HepG2 (cell line): ENCODE data around the gene GRAMD4. TPM values are rescaled to one million over a fixed set of nuclear protein-coding genes. Genes with fewer than 3 reads are reported as not detected.

Source experiments
- CC2D1A ChIP-seq: sonication (generic); formaldehyde crosslinking; IDR thresholded peaks from 2 replicates; pipeline ENCODE4 v1.8.1; 2023; ENCODE audit warnings: mild to moderate bottlenecking, missing genetic modification reagents
- GATAD2A ChIP-seq: IDR thresholded peaks from 2 replicates; pipeline ENCODE4 v1.6.1; 2016
- HOXA5 ChIP-seq: sonication (generic); formaldehyde crosslinking; IDR thresholded peaks from 2 replicates; pipeline ENCODE4 v1.4.0; 2020; ENCODE audit warnings: missing genetic modification reagents
- MYC ChIP-seq: sonication (generic); formaldehyde crosslinking; IDR thresholded peaks from 2 replicates; pipeline ENCODE4 v1.9.0; 2021; ENCODE audit warnings: missing genetic modification reagents, borderline replicate concordance
- PHF20 ChIP-seq: sonication (generic); formaldehyde crosslinking; IDR thresholded peaks from 2 replicates; pipeline ENCODE4 v1.5.0; 2020; ENCODE audit warnings: mild to moderate bottlenecking, missing genetic modification reagents
- SAFB2 ChIP-seq: sonication (generic); formaldehyde crosslinking; IDR thresholded peaks from 2 replicates; pipeline ENCODE4 v1.5.1; 2020; ENCODE audit warnings: missing genetic modification reagents, low read depth, mild to moderate bottlenecking, borderline replicate concordance
- ZNF383 ChIP-seq: sonication (generic); formaldehyde crosslinking; IDR thresholded peaks from 2 replicates; pipeline ENCODE4 v1.4.0; 2020; ENCODE audit warnings: missing genetic modification reagents, mild to moderate bottlenecking, borderline replicate concordance
- ZNF496 ChIP-seq: sonication (generic); formaldehyde crosslinking; IDR thresholded peaks from 2 replicates; pipeline ENCODE4 v1.8.1; 2023; ENCODE audit warnings: mild to moderate bottlenecking, moderate library complexity, missing genetic modification reagents; ENCODE audit not compliant: insufficient replicate concordance
- polyA plus RNA-seq, 8 experiments: library from polyadenylated mRNA; depleted of rRNA in 3 of 8; stranded (reverse) in 7 of 8; unstranded in 1 of 8; fragments of >200 nt; fragmentation: Illumina TruSeq in 4 of 8; extraction: Trizol in 4 of 8; gene quantifications; 2 replicates each; pipeline versions ENCODE4 v1.2.1 to v1.2.3, GENCODE V29; 2011 to 2016; ENCODE audit warnings: low read depth in 4 of 8, missing spikeins in 1 of 8, mixed read lengths in 1 of 8; ENCODE audit not compliant: insufficient read depth in 1 of 8
- total RNA-seq, 5 experiments: library from RNA; depleted of rRNA; stranded (reverse); fragments of >200 nt; fragmentation: Illumina TruSeq; extraction: Trizol; gene quantifications; 2 replicates each; pipeline ENCODE4 v1.2.3, GENCODE V29; 2016; ENCODE audit warnings: low read depth in 1 of 5
- TF ChIP-seq, protein P1 (sequence below): sonication (generic); formaldehyde crosslinking; IDR thresholded peaks from 2 replicates; pipeline ENCODE4 v1.9.0; 2021; ENCODE audit warnings: missing genetic modification reagents, borderline replicate concordance
- TF ChIP-seq, protein P2 (sequence below): sonication (generic); formaldehyde crosslinking; IDR thresholded peaks from 2 replicates; pipeline ENCODE4 v1.4.0; 2020; ENCODE audit warnings: mild to moderate bottlenecking, missing genetic modification reagents

Gene GRAMD4
- total and polyA plus RNA-seq, 2 of the 13 experiments (the other 11 are each of a cell fraction or from before 2014, with no cell fraction given): 15.2 to 15.7 TPM

DNA sequence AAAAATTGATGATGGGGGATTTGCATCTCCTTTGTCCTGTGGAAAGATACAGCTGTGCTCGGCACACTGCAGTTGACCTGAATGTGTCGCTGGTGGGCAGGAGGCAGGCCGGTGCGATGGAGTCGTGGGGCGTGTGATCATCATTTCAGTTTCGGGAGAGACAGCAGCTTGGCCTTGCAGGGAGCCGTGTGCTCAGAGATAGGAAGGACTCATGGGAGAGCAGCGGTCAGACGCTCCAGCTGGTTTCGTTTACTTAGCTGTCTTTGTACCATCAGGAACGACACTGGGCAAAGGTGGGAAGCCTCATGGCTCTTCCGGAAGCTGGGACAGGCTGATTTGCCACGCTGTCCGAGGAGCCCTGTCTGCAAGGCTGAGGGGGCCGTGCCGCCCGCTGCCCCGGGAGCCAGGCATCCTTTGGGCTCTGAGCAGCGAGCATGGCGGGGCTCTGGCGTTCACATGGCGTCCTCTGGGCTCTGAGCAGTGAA is 32.7 kb downstream of the GRAMD4 start (continued):
- peak; percentile 33; the same call in 1 of the 2 replicates for TF ChIP-seq MYC (CRISPR knock-in tag)
- no peak for TF ChIP-seq GATAD2A (CRISPR knock-in tag)
- no peak for TF ChIP-seq PHF20 (CRISPR knock-in tag)
- TF ChIP-seq SAFB2 (CRISPR knock-in tag): no peak
- TF ChIP-seq ZNF496: no peak
- TF ChIP-seq HOXA5 (CRISPR knock-in tag): no peak
- TF ChIP-seq, protein P1, sequence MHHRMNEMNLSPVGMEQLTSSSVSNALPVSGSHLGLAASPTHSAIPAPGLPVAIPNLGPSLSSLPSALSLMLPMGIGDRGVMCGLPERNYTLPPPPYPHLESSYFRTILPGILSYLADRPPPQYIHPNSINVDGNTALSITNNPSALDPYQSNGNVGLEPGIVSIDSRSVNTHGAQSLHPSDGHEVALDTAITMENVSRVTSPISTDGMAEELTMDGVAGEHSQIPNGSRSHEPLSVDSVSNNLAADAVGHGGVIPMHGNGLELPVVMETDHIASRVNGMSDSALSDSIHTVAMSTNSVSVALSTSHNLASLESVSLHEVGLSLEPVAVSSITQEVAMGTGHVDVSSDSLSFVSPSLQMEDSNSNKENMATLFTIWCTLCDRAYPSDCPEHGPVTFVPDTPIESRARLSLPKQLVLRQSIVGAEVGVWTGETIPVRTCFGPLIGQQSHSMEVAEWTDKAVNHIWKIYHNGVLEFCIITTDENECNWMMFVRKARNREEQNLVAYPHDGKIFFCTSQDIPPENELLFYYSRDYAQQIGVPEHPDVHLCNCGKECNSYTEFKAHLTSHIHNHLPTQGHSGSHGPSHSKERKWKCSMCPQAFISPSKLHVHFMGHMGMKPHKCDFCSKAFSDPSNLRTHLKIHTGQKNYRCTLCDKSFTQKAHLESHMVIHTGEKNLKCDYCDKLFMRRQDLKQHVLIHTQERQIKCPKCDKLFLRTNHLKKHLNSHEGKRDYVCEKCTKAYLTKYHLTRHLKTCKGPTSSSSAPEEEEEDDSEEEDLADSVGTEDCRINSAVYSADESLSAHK (CRISPR knock-in tag): no peak
- no peak for TF ChIP-seq ZNF383 (CRISPR knock-in tag)
- TF ChIP-seq CC2D1A (CRISPR knock-in tag): no peak
- TF ChIP-seq, protein P2, sequence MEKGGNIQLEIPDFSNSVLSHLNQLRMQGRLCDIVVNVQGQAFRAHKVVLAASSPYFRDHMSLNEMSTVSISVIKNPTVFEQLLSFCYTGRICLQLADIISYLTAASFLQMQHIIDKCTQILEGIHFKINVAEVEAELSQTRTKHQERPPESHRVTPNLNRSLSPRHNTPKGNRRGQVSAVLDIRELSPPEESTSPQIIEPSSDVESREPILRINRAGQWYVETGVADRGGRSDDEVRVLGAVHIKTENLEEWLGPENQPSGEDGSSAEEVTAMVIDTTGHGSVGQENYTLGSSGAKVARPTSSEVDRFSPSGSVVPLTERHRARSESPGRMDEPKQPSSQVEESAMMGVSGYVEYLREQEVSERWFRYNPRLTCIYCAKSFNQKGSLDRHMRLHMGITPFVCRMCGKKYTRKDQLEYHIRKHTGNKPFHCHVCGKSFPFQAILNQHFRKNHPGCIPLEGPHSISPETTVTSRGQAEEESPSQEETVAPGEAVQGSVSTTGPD (CRISPR knock-in tag): 0 out of 2 replicates have a peak, but pooled peaks have one; percentile 14
